WTC11 (cell line): ENCODE data around the gene CNTNAP5. TPM values are rescaled to one million over a fixed set of nuclear protein-coding genes. Genes with fewer than 3 reads are reported as not detected.

Experiments used
- ATAC-seq: fragments of 200-7000 bp; cut with Tn5 transposase; 2 replicates; pipeline ENCODE4 v1.10.0; 2021; ENCODE audit warnings: mild to moderate bottlenecking, moderate library complexity
- CTCF ChIA-PET: fragments of 300-600 bp; sonication (Branson Sonifier 250); formaldehyde crosslinking; loops from one replicate; lab custom pipeline; 2021; ENCODE audit warnings: antibody characterized with exemption; lab: Charles Lee
- POLR2A ChIA-PET: fragments of 350-600 bp; sonication (Branson Sonifier 250); formaldehyde crosslinking; loops from one replicate; lab custom pipeline; 2021; ENCODE audit warnings: antibody characterized with exemption; lab: Charles Lee
- DNase-seq: peaks from one replicate; pipeline ENCODE4 v3.0.0; 2021; ENCODE audit warnings: low spot score
- H3K27ac Mint-ChIP-seq: 2 replicates; pipeline ENCODE4 v1.8.0; 2021; ENCODE audit warnings: mixed read lengths
- H3K27me3 Mint-ChIP-seq: 2 replicates; pipeline ENCODE4 v1.8.0; 2021; ENCODE audit warnings: low read depth, mild to moderate bottlenecking, moderate library complexity, mixed read lengths
- H3K36me3 Mint-ChIP-seq: 2 replicates; pipeline ENCODE4 v1.8.0; 2021; ENCODE audit warnings: mixed read lengths
- H3K4me1 Mint-ChIP-seq: 2 replicates; pipeline ENCODE4 v1.8.0; 2022; ENCODE audit warnings: mixed read lengths
- H3K4me3 Mint-ChIP-seq: 2 replicates; pipeline ENCODE4 v1.8.0; 2021; ENCODE audit warnings: mild to moderate bottlenecking, moderate library complexity, mixed read lengths
- H3K9me3 Mint-ChIP-seq: 2 replicates; pipeline ENCODE4 v1.8.0; 2021; ENCODE audit warnings: mixed read lengths
- ATF6 ChIP-seq: sonication (generic); formaldehyde crosslinking; IDR thresholded peaks from 2 replicates; pipeline ENCODE4 v1.8.1; 2023; ENCODE audit warnings: mild to moderate bottlenecking, missing genetic modification reagents
- CBFB ChIP-seq: sonication (generic); formaldehyde crosslinking; IDR thresholded peaks from 2 replicates; pipeline ENCODE4 v1.8.1; 2022; ENCODE audit warnings: mild to moderate bottlenecking, low read depth, missing genetic modification reagents
- CREB1 ChIP-seq: sonication (generic); formaldehyde crosslinking; IDR thresholded peaks from 2 replicates; pipeline ENCODE4 v1.8.0; 2023; ENCODE audit warnings: mild to moderate bottlenecking, missing genetic modification reagents
- CTCF ChIP-seq: fragments of 200-600 bp; IDR thresholded peaks from 2 replicates; pipeline ENCODE4 v1.8.0; 2022; ENCODE audit warnings: antibody characterized with exemption
- E2F1 ChIP-seq: sonication (generic); formaldehyde crosslinking; IDR thresholded peaks from 2 replicates; pipeline ENCODE4 v1.8.0; 2022; ENCODE audit warnings: mild to moderate bottlenecking, missing genetic modification reagents
- FOXP1 ChIP-seq: sonication (generic); formaldehyde crosslinking; IDR thresholded peaks from 2 replicates; pipeline ENCODE4 v1.8.0; 2022; ENCODE audit warnings: missing genetic modification reagents, mild to moderate bottlenecking, moderate library complexity, borderline replicate concordance
- GABPB1 ChIP-seq: sonication (generic); formaldehyde crosslinking; IDR thresholded peaks from 2 replicates; pipeline ENCODE4 v1.8.1; 2023; ENCODE audit warnings: mild to moderate bottlenecking, missing genetic modification reagents
- HMGXB4 ChIP-seq: sonication (generic); formaldehyde crosslinking; IDR thresholded peaks from 2 replicates; pipeline ENCODE4 v1.8.1; 2023; ENCODE audit warnings: mild to moderate bottlenecking, moderate library complexity, missing genetic modification reagents
- IRF2 ChIP-seq: sonication (generic); formaldehyde crosslinking; IDR thresholded peaks from 2 replicates; pipeline ENCODE4 v1.8.0; 2022; ENCODE audit warnings: low read depth, missing genetic modification reagents, borderline replicate concordance
- NFATC4 ChIP-seq: fragments of 250-450 bp; sonication (Bioruptor Pico); IDR thresholded peaks from 2 replicates; pipeline ENCODE4 v1.9.0; 2021; ENCODE audit warnings: mild to moderate bottlenecking
- RELA ChIP-seq: sonication (generic); formaldehyde crosslinking; IDR thresholded peaks from 2 replicates; pipeline ENCODE4 v1.8.1; 2022; ENCODE audit warnings: missing genetic modification reagents, mild to moderate bottlenecking, borderline replicate concordance
- SMAD3 ChIP-seq: sonication (generic); formaldehyde crosslinking; IDR thresholded peaks from 2 replicates; pipeline ENCODE4 v1.8.0; 2022; ENCODE audit warnings: missing genetic modification reagents, mild to moderate bottlenecking, borderline replicate concordance
- TEAD1 ChIP-seq: sonication (generic); formaldehyde crosslinking; IDR thresholded peaks from 2 replicates; pipeline ENCODE4 v1.8.0; 2022; ENCODE audit warnings: mild to moderate bottlenecking, missing genetic modification reagents
- USF2 ChIP-seq: sonication (generic); formaldehyde crosslinking; IDR thresholded peaks from 2 replicates; pipeline ENCODE4 v1.8.1; 2023; ENCODE audit warnings: mild to moderate bottlenecking, missing genetic modification reagents, moderate library complexity
- ZNF138 ChIP-seq: sonication (generic); formaldehyde crosslinking; conservative IDR thresholded peaks from 2 replicates; pipeline ENCODE4 v1.8.1; 2022; ENCODE audit warnings: mild to moderate bottlenecking, moderate library complexity, missing genetic modification reagents
- ZNF396 ChIP-seq: fragments of 250-450 bp; sonication (Bioruptor Pico); IDR thresholded peaks from 2 replicates; pipeline ENCODE4 v1.8.0; 2021; ENCODE audit warnings: mild to moderate bottlenecking, moderate library complexity, borderline replicate concordance
- ZNF671 ChIP-seq: fragments of 250-450 bp; sonication (Bioruptor Pico); IDR thresholded peaks from 2 replicates; pipeline ENCODE4 v1.8.0; 2021; ENCODE audit warnings: mild to moderate bottlenecking
- total RNA-seq: library from RNA; stranded (reverse); gene quantifications from 3 replicates; pipeline ENCODE4 v1.2.3, GENCODE V29; 2021
- TF ChIP-seq, protein P1 (sequence below): fragments of 250-450 bp; sonication (Bioruptor Pico); IDR thresholded peaks from 2 replicates; pipeline ENCODE4 v1.9.0; 2021; ENCODE audit warnings: mild to moderate bottlenecking, borderline replicate concordance

CNTNAP5 gene
- total RNA-seq, 1 experiment from 2014 or later = 0.22 TPM

GRCh38 chr2:123999681-124000080 is 25.4 kb upstream of the CNTNAP5 start (continued):
- no peak for TF ChIP-seq USF2 (CRISPR knock-in tag)
- TF ChIP-seq SMAD3 (CRISPR knock-in tag) = no peak
- TF ChIP-seq, protein P1, sequence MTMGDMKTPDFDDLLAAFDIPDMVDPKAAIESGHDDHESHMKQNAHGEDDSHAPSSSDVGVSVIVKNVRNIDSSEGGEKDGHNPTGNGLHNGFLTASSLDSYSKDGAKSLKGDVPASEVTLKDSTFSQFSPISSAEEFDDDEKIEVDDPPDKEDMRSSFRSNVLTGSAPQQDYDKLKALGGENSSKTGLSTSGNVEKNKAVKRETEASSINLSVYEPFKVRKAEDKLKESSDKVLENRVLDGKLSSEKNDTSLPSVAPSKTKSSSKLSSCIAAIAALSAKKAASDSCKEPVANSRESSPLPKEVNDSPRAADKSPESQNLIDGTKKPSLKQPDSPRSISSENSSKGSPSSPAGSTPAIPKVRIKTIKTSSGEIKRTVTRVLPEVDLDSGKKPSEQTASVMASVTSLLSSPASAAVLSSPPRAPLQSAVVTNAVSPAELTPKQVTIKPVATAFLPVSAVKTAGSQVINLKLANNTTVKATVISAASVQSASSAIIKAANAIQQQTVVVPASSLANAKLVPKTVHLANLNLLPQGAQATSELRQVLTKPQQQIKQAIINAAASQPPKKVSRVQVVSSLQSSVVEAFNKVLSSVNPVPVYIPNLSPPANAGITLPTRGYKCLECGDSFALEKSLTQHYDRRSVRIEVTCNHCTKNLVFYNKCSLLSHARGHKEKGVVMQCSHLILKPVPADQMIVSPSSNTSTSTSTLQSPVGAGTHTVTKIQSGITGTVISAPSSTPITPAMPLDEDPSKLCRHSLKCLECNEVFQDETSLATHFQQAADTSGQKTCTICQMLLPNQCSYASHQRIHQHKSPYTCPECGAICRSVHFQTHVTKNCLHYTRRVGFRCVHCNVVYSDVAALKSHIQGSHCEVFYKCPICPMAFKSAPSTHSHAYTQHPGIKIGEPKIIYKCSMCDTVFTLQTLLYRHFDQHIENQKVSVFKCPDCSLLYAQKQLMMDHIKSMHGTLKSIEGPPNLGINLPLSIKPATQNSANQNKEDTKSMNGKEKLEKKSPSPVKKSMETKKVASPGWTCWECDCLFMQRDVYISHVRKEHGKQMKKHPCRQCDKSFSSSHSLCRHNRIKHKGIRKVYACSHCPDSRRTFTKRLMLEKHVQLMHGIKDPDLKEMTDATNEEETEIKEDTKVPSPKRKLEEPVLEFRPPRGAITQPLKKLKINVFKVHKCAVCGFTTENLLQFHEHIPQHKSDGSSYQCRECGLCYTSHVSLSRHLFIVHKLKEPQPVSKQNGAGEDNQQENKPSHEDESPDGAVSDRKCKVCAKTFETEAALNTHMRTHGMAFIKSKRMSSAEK = no peak
- TF ChIP-seq E2F1 (CRISPR knock-in tag) = no peak
- TF ChIP-seq HMGXB4 (CRISPR knock-in tag) = no peak
- TF ChIP-seq TEAD1 (CRISPR knock-in tag) = no peak

DNA sequence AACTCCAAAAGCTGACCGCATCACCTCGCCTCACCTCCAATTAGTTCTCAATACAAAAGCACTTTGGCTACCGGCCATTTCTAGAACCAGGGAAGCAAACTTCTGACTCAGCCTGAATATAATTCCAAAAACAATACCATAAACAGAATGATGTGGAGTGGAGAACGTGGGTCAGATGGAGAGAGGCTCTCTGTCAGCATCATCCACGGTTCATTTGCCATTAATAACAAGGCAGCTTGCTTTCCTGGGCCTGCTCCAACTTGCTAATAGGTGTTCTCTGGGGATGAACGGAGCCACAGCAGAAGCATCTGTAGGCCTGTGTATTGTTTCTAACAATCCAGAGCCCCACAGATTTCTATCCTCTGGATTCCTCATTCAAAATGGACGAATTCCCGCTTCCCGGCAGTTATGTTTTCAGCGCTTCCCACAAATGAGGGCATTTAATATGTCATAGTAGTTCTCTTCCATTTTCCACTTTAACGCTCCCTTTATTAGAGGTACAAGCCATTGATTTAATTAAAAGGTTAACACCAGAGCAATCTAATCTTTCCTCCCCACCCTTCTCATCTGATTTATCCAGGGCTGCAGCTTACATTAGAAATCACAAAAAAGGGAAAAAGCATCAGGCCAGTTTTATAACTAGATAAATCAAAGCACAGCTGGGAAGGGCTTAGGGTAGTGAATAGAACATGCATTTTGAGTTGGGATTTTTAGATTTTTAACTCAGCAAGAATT is 23.2 kb upstream of the CNTNAP5 start:
- Mint-ChIP-seq H3K27ac (no peak overlapping the region), H3K36me3 (no peaks in the 10 kb centered on the region), H3K27me3 (no peaks in the 10 kb centered on the region), H3K4me1 (no peaks in the 10 kb centered on the region), H3K9me3 (peaks cover under 1% of the 10 kb centered on the region; the same call in 1 of the 2 replicates), H3K4me3 (no peak overlapping the region)
- DNase-seq (no peak), ATAC-seq (no peak)
- ChIA-PET POLR2A (no interaction called here), CTCF (no interaction called here)
- no peak for TF ChIP-seq ZNF138 (CRISPR knock-in tag)
- TF ChIP-seq RELA = no peak
- TF ChIP-seq ZNF671 (CRISPR knock-in tag) = no peak
- TF ChIP-seq NFATC4 (CRISPR knock-in tag) = no peak
- TF ChIP-seq TEAD1 (CRISPR knock-in tag) = no peak
- TF ChIP-seq CREB1 (CRISPR knock-in tag) = no peak
- no peak for TF ChIP-seq ZNF396 (CRISPR knock-in tag)
- no peak for TF ChIP-seq GABPB1 (CRISPR knock-in tag)
- no peak for TF ChIP-seq IRF2
- TF ChIP-seq, protein P1 = no peak
- TF ChIP-seq CTCF = no peak
- TF ChIP-seq CBFB (CRISPR knock-in tag) = no peak
- no peak for TF ChIP-seq FOXP1 (CRISPR knock-in tag)
- no peak for TF ChIP-seq ATF6 (CRISPR knock-in tag)
